ENCODE measurements around the gene SPTBN4.
A peak's percentile ranks its signal among the peaks of the same experiment; 100 is the strongest.
"Not testable (repeated sequence)": the region's sequence is repeated elsewhere in the genome, so short reads cannot be mapped to it uniquely, and the experiment has no call there.

SPTBN4 gene

GRCh38 chr19:40530091-40530901, 63.5 kb downstream of the SPTBN4 start:
- no peak for DNase-seq (ENCODE audit: low read depth)

- no peak for DNase-seq (ENCODE audit: low read depth)
Observed at GRCh38 chr19:40533508-40533907, 66.7 kb downstream of the SPTBN4 start.

GRCh38 chr19:40534148-40534547, 67.3 kb downstream of the SPTBN4 start:
- DNase-seq (ENCODE audit: low read depth): no peak

GRCh38 chr19:40539070-40539469, 72.3 kb downstream of the SPTBN4 start:
- no peak for DNase-seq (ENCODE audit: low read depth)

DNA sequence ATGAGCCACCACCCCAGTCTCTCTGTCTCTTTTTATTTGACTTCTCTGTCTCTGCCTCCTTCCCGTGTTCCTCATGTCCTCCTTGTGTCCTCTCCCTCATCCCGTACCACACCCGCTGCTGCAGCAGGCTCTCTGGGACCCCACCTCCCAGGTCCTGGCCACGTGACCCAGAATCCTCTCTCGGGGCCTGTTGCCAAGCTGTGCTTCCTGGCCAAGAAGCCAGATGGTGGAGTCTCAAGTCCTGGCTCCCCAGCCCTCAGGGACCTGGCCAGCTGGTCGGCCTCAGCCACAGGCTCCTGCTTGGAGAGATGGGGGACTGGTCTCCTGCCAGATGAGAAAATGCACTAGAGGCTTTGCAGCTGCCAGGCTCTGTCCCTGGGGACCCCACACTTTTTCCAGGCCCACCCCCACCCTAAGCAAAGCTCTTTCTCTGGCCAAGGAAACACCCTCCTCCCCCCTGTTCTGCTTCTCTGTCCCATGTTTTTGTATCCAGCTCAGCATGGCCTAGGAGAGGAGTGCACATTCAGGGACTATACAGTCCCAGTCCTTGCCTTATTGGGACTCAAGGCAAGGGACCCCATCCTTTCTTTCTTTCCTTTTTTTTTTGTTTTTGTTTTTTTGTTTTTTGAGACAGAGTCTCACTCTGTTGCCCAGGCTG, 75.5 kb downstream of the SPTBN4 start:
- DNase-seq (ENCODE audit: low read depth): no peak

- no peak for DNase-seq (ENCODE audit: low read depth)
Observed at GRCh38 chr19:40543029-40543597, 76.3 kb downstream of the SPTBN4 start.

GRCh38 chr19:40546153-40546841, 79.5 kb downstream of the SPTBN4 start:
- DNase-seq (ENCODE audit: low read depth): not testable (repeated sequence)

DNA sequence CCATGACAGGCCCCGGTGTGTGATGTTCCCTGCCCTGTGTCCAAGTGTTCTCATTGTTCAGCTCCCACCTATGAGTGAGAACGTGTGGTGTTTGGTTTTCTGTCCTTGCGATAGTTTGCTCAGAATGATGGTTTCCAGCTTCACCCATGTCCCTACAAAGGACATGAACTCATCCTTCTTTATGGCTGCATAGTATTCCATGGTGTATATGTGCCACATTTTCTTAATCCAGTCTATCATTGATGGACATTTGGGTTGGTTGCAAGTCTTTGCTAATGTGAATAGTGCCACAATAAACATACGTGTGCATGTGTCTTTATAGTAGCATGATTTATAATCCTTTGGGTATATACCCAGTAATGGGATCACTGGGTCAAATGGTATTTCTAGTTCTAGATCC, 80.4 kb downstream of the SPTBN4 start:
- DNase-seq (ENCODE audit: low read depth): not testable (repeated sequence)

- DNase-seq (ENCODE audit: low read depth): no peak
Observed at GRCh38 chr19:40547836-40548235, 81.0 kb downstream of the SPTBN4 start.

DNA sequence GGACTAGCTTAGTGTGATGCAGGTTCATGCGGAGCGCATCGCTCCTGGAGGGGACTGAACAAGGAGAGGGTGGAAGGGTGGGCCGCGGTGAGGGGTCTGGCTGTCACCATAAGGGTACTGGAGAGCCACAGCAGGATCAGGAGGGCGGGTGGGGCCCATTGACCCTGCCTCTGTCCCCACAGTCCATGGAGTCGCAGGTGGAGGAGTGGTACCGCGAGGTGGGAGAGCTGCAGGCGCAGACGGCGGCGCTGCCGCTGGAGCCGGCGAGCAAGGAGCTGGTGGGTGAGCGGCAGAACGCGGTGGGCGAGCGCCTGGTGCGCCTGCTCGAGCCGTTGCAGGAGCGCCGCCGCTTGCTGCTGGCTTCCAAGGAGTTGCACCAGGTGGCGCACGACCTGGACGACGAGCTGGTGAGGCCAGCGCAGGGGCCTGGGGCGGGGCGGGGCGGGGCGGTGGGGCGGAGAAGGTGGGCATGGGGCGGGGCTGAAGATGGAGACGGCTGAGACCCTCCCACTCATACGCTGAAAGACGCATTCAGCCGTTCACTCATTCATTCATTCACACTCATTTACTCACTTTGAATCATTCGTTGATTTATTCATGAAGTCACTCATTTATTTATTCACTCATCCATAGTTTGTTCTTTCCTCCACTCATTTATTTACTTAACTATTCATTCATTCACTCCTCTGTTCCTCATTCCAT, 82.4 kb downstream of the SPTBN4 start:
- peak; percentile 55 for DNase-seq (ENCODE audit: low read depth)

DNA sequence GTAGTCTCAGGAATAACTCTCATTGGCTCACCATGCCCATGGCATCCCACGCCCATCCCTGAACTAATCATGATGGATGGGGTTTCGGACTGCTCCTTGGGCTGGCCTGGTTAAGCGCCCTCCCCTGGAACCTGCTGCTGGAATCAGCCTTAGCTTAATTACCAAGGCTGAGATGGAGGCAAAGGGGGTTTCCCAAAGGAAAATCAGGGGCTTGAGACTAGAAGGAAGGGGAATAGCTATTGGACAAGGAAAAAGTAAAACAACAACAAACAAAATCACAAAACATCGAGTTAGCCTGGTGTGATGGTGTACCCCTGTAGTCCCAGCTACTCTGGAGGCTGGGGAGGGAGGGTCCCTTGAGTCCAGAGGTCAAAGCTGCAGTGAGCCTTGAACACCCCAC, 84.2 kb downstream of the SPTBN4 start:
- DNase-seq (ENCODE audit: low read depth): no peak

GRCh38 chr19:40552848-40553247, 86.0 kb downstream of the SPTBN4 start:
- DNase-seq (ENCODE audit: low read depth): no peak

DNA sequence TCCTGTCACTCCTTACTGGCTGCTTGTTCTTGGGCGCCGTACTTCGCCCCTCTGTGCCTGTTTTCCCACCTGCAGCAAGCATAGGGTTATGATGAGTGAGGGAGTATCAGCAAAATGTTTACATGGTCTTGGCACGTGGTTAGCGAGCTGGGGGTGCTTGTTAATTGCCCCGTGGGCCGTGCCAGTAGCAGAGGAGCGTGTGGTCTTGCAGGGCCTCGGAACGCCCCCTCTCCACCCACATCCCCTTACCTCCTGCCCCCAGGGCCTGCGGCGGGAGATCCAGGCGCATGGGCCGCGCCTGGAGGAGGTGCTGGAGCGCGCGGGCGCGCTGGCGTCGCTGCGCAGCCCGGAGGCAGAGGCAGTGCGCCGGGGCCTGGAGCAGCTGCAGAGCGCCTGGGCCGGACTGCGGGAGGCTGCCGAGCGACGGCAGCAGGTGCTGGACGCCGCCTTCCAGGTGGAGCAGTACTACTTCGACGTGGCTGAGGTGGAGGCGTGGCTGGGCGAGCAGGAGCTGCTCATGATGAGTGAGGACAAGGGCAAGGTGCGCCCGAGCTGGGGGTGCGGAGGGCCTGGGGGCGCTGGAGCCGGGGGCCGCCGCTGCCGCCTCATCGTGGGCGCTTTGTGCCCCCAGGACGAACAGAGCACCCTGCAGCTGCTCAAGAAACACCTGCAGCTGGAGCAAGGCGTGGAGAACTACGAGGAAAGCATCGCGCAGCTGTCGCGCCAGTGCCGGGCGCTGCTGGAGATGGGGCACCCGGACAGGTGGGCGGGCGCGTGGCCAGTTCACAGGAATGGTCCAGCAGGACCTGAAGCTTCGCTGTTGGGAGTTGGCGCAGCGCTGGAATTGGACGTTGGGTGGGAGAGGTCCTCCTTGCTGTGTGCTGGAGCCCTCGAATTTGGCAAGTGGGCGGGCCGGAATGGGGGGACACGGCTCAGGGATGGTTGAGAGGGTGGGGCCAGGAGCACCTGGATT, 87.4 kb downstream of the SPTBN4 start:
- no peak for DNase-seq (ENCODE audit: low read depth)

DNA sequence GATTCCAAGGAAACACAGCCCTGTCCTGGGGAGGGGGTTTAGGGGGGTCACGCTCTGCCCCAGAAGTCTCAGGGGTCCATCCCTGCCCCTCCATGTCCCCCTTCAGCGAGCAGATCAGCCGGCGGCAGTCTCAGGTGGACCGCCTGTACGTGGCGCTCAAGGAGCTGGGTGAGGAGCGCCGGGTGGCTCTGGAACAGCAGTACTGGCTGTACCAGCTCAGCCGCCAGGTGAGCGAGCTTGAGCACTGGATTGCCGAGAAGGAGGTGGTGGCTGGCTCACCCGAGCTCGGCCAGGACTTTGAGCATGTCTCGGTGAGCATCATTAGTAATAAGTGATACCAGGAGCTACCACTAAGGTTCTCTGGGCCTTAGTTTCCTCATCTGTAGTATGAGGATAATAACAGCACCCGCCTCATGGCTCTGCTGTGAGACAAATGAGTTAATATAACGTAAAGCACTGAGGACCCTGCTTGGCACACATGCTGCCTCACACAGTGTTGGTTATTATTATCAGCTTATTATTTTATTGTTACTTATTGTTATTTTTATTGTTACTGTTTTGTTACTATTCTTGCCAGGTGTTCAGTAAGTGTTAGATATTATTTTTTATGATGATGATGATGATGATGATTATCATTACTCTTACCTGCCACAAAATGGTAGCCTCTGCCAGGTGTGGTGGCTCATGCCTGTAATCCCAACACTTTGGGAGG, 89.3 kb downstream of the SPTBN4 start:
- DNase-seq (ENCODE audit: low read depth): no peak

GRCh38 chr19:40556953-40557530, 90.2 kb downstream of the SPTBN4 start:
- DNase-seq (ENCODE audit: low read depth): no peak

DNA sequence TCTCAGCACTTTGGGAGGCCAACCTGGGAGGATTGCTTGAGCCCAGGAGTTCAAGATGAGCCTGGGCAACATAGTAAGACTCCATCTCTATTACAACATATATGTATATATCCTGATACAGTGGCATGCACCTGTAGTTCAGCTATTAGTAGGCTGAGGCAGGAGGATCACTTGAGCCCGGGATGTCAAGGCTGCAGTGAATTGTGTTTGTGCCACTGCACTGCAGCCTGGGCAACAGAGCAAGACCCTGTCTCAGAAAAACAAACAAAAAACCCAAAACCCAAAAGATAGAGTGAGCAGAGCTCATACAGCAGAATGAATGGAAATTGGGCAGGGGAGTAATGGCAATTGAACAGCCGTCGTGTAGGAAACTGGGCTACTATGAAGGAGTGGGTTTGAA, 92.6 kb downstream of the SPTBN4 start:
- no peak for DNase-seq (ENCODE audit: low read depth)

DNA sequence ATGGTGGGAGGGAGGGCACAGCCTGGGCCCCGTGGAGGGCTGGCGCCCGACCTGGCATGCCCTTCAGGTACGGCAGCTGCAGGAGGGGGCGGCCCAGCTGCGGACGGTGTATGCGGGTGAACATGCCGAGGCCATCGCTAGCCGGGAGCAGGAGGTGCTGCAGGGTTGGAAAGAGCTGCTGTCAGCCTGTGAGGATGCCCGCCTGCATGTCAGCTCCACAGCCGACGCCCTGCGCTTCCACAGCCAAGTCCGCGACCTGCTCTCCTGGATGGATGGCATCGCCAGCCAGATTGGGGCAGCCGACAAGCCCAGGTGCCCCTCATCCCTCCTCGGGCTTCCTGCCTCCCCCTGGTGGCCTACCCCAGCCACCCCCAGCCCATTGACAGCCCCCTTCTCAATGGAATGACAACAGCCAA, 93.3 kb downstream of the SPTBN4 start:
- no peak for DNase-seq (ENCODE audit: low read depth)

DNA sequence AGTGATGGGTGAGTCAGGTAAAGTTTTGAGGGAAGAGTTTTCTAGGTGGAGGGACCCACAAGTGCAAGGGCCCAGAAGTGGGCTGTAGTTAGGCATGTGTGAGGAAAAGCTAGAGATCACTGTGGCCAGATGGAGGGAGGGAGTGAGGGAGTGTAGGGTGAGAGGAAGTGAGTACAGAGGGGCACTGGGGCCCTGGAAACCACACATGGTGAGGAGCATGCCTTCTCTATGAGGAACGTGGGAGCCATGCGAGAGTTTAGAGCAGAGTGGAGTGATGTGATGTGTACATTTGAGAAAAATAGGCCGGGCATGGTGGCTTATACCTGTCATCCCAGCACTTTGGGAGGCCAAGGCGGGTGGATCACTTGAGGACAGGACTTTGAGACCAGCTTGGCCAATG, 95.1 kb downstream of the SPTBN4 start:
- DNase-seq (ENCODE audit: low read depth): no peak

DNA sequence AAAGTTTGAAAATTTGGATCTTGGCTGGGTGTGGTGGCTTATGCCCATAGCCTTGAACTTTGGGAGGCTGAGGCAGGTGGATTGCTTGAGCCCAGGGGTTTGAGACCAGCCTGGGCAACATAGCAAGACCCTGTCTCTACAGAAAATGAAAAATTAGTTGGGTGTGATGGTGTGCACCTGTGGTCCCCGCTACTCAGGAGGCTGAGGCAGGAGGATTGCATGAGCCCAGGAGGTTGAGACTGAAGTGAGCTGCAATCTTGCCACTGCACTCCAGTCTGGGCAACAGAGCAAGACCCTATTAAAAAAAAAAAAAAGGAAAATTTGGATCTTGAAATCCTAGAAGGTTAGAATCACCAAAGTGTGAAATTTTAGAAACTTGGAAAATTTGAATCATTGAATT, 97.7 kb downstream of the SPTBN4 start:
- not testable (repeated sequence) for DNase-seq (ENCODE audit: low read depth)

GRCh38 chr19:40565355-40565754, 98.6 kb downstream of the SPTBN4 start:
- no peak for DNase-seq (ENCODE audit: low read depth)
